Trophoblast cell (in vitro differentiated cells and primary cell): ENCODE data around the gene NPBWR2.

Experiments
- DNase-seq, 2 donors: peaks; one replicate each; pipeline ENCODE4 v3.0.0-alpha.2; 2016
- H2AFZ ChIP-seq: 2 replicates; pipeline ENCODE4 v1.6.1; 2013; ENCODE audit warnings: low read length, moderate library complexity, mild to moderate bottlenecking; ENCODE audit not compliant: insufficient read depth, poor library complexity
- H2AK5ac ChIP-seq: 2 replicates; pipeline ENCODE4 v1.6.1; 2013; ENCODE audit warnings: mild to moderate bottlenecking, low read length
- H2BK120ac ChIP-seq: 2 replicates; pipeline ENCODE4 v1.6.1; 2013; ENCODE audit warnings: low read length, mild to moderate bottlenecking, moderate library complexity; ENCODE audit not compliant: insufficient read depth, poor library complexity
- H2BK12ac ChIP-seq: 2 replicates; pipeline ENCODE4 v1.6.1; 2013; ENCODE audit warnings: mild to moderate bottlenecking, low read length, moderate library complexity
- H2BK5ac ChIP-seq: 2 replicates; pipeline ENCODE4 v1.6.1; 2013; ENCODE audit warnings: low read length, low read depth, moderate library complexity, mild to moderate bottlenecking; ENCODE audit not compliant: poor library complexity
- H3K14ac ChIP-seq: 2 replicates; pipeline ENCODE4 v1.6.1; 2013; ENCODE audit warnings: mild to moderate bottlenecking, low read length
- H3K18ac ChIP-seq: 2 replicates; pipeline ENCODE4 v1.6.1; 2013; ENCODE audit warnings: mild to moderate bottlenecking, low read length
- H3K23ac ChIP-seq: 2 replicates; pipeline ENCODE4 v1.6.1; 2013; ENCODE audit warnings: low read length
- H3K27ac ChIP-seq: 2 replicates; pipeline ENCODE4 v1.5.1; 2013; ENCODE audit warnings: low read depth, mild to moderate bottlenecking, inconsistent platforms, low read length, moderate library complexity
- H3K27me3 ChIP-seq: 2 replicates; pipeline ENCODE4 v1.6.1; 2013; ENCODE audit warnings: inconsistent platforms, mild to moderate bottlenecking, low read length, moderate library complexity; ENCODE audit not compliant: insufficient read depth
- H3K36me3 ChIP-seq, 2 experiments: 1 replicate in 1 of 2; 2 replicates in 1 of 2; pipeline ENCODE4 v1.6.1; 2013; ENCODE audit warnings: low read length in 2 of 2, mild to moderate bottlenecking in 2 of 2, moderate library complexity in 1 of 2; ENCODE audit not compliant: insufficient read depth in 2 of 2, control insufficient read depth in 1 of 2
- H3K4ac ChIP-seq: 2 replicates; pipeline ENCODE4 v1.6.1; 2013; ENCODE audit warnings: low read depth, mild to moderate bottlenecking, low read length, moderate library complexity
- H3K4me1 ChIP-seq, 2 experiments: 1 replicate in 1 of 2; 2 replicates in 1 of 2; pipeline ENCODE4 v1.6.1; 2013; ENCODE audit warnings: low read length in 2 of 2, mild to moderate bottlenecking in 2 of 2, moderate library complexity in 1 of 2; ENCODE audit not compliant: insufficient read depth in 2 of 2, control insufficient read depth in 1 of 2
- H3K4me2 ChIP-seq: 2 replicates; pipeline ENCODE4 v1.6.1; 2013; ENCODE audit warnings: inconsistent platforms, mild to moderate bottlenecking, low read length, moderate library complexity
- H3K4me3 ChIP-seq: 2 replicates; pipeline ENCODE4 v1.5.1; 2013; ENCODE audit warnings: mild to moderate bottlenecking, low read depth, low read length, inconsistent platforms
- H3K79me1 ChIP-seq: one replicate; pipeline ENCODE4 v1.6.1; 2013; ENCODE audit warnings: low read length
- H3K79me2 ChIP-seq: 2 replicates; pipeline ENCODE4 v1.6.1; 2013; ENCODE audit warnings: low read length, mild to moderate bottlenecking; ENCODE audit not compliant: control insufficient read depth, insufficient read depth, poor library complexity
- H3K9ac ChIP-seq: 2 replicates; pipeline ENCODE4 v1.6.1; 2013; ENCODE audit warnings: mild to moderate bottlenecking, low read length
- H3K9me3 ChIP-seq: 2 replicates; pipeline ENCODE4 v1.6.1; 2013; ENCODE audit warnings: low read depth, mild to moderate bottlenecking, control low read depth, inconsistent platforms, low read length; ENCODE audit not compliant: insufficient read depth
- H4K12ac ChIP-seq: 2 replicates; pipeline ENCODE4 v1.6.1; 2013; ENCODE audit warnings: low read depth, mild to moderate bottlenecking, low read length, moderate library complexity
- H4K8ac ChIP-seq: 2 replicates; pipeline ENCODE4 v1.6.1; 2013; ENCODE audit warnings: low read depth, mild to moderate bottlenecking, low read length, moderate library complexity
- H4K91ac ChIP-seq: one replicate; pipeline ENCODE4 v1.6.1; 2013; ENCODE audit warnings: low read depth, mild to moderate bottlenecking, low read length, moderate library complexity
- WGBS: extraction: QIAGEN DNeasy Blood & Tissue Kit; methylation state at CpG from one replicate; pipeline ENCODE4 v1.1.7; 2013; ENCODE audit warnings: missing lambda C conversion rate; ENCODE audit not compliant: insufficient read length, insufficient coverage; ENCODE audit errors: extremely low coverage; 5-methylcytosine and 5-hydroxymethylcytosine counted together

The NPBWR2 gene

GRCh38 chr20:64151633-64152530, 44.5 kb upstream of the NPBWR2 start:
- no peak overlapping the region for H3K14ac ChIP-seq
- H3K9ac ChIP-seq, result no peak overlapping the region
- H3K4me2 ChIP-seq, result no peak overlapping the region
- DNase-seq, result peak; percentile 15 to 26
- H3K27ac ChIP-seq, result no peak overlapping the region
- no CpG with 5 or more reads among the region's 24 CpGs for WGBS
- no peaks in the 10 kb centered on the region for H3K79me1 ChIP-seq
- no peak overlapping the region for H4K91ac ChIP-seq
- no peaks in the 10 kb centered on the region for H3K79me2 ChIP-seq
- H2BK12ac ChIP-seq, result no peak overlapping the region
- H3K9me3 ChIP-seq, result peaks cover 16% of the 10 kb centered on the region
- no peaks in the 10 kb centered on the region for H3K4me1 ChIP-seq
- no peak overlapping the region for H2AFZ ChIP-seq
- no peak overlapping the region for H3K4ac ChIP-seq
- no peak overlapping the region for H3K23ac ChIP-seq
- no peaks in the 10 kb centered on the region for H3K36me3 ChIP-seq
- no peak overlapping the region for H2BK5ac ChIP-seq
- H3K27me3 ChIP-seq, result no peaks in the 10 kb centered on the region
- H3K18ac ChIP-seq, result no peak overlapping the region
- H3K4me3 ChIP-seq, result no peak overlapping the region
- no peak overlapping the region for H4K12ac ChIP-seq
- no peak overlapping the region for H2AK5ac ChIP-seq
- no peak overlapping the region for H2BK120ac ChIP-seq
- H4K8ac ChIP-seq, result no peak overlapping the region

GRCh38 chr20:64150756-64151632, 43.6 kb upstream of the NPBWR2 start:
- no peak overlapping the region for H3K4me3 ChIP-seq
- H2AK5ac ChIP-seq, result no peak overlapping the region
- no peak for DNase-seq
- H3K9ac ChIP-seq, result no peak overlapping the region
- H4K8ac ChIP-seq, result no peak overlapping the region
- H2AFZ ChIP-seq, result no peak overlapping the region
- no peaks in the 10 kb centered on the region for H3K79me2 ChIP-seq
- no peak overlapping the region for H4K12ac ChIP-seq
- no peaks in the 10 kb centered on the region for H3K27me3 ChIP-seq
- H3K23ac ChIP-seq, result no peak overlapping the region
- no peaks in the 10 kb centered on the region for H3K79me1 ChIP-seq
- no peak overlapping the region for H3K27ac ChIP-seq
- no peak overlapping the region for H2BK120ac ChIP-seq
- no peak overlapping the region for H3K18ac ChIP-seq
- no CpG with 5 or more reads among the region's 13 CpGs for WGBS
- no peaks in the 10 kb centered on the region for H3K4me1 ChIP-seq
- no peaks in the 10 kb centered on the region for H3K36me3 ChIP-seq
- H3K4me2 ChIP-seq, result no peak overlapping the region
- peaks cover 14% of the 10 kb centered on the region for H3K9me3 ChIP-seq
- no peak overlapping the region for H2BK5ac ChIP-seq
- no peak overlapping the region for H3K14ac ChIP-seq
- no peak overlapping the region for H3K4ac ChIP-seq
- no peak overlapping the region for H2BK12ac ChIP-seq
- H4K91ac ChIP-seq, result no peak overlapping the region

- H3K14ac ChIP-seq, result no peak overlapping the region
- H3K36me3 ChIP-seq, result no peaks in the 10 kb centered on the region
- no peak overlapping the region for H3K18ac ChIP-seq
- no peaks in the 10 kb centered on the region for H3K27me3 ChIP-seq
- H3K79me2 ChIP-seq, result no peaks in the 10 kb centered on the region
- no peak overlapping the region for H3K27ac ChIP-seq
- no peak overlapping the region for H2AK5ac ChIP-seq
- no peaks in the 10 kb centered on the region for H3K79me1 ChIP-seq
- H3K4me2 ChIP-seq, result no peak overlapping the region
- peak overlapping the region; percentile 6 for H3K23ac ChIP-seq
- no peak overlapping the region for H4K12ac ChIP-seq
- no peak overlapping the region for H2BK120ac ChIP-seq
- H4K91ac ChIP-seq, result no peak overlapping the region
- H3K4me3 ChIP-seq, result peak overlapping the region; percentile 50
- H2BK12ac ChIP-seq, result no peak overlapping the region
- H2BK5ac ChIP-seq, result no peak overlapping the region
- no peaks in the 10 kb centered on the region for H3K4me1 ChIP-seq
- H4K8ac ChIP-seq, result no peak overlapping the region
- no peak overlapping the region for H2AFZ ChIP-seq
- peaks cover 24% of the 10 kb centered on the region for H3K9me3 ChIP-seq
- no peak overlapping the region for H3K4ac ChIP-seq
- WGBS, result no CpG with 5 or more reads among the region's 26 CpGs
- DNase-seq, result no peak
- no peak overlapping the region for H3K9ac ChIP-seq
Observed at GRCh38 chr20:64149809-64150560, 42.6 kb upstream of the NPBWR2 start.

GRCh38 chr20:64149141-64149540, 41.8 kb upstream of the NPBWR2 start:
- H3K27ac ChIP-seq, result no peak overlapping the region
- no peak overlapping the region for H3K4me3 ChIP-seq
- H3K27me3 ChIP-seq, result no peaks in the 10 kb centered on the region
- no peak for DNase-seq
- H3K4me2 ChIP-seq, result no peak overlapping the region
- H2AFZ ChIP-seq, result no peak overlapping the region
- no peak overlapping the region for H2BK5ac ChIP-seq
- no peak overlapping the region for H3K14ac ChIP-seq
- no peaks in the 10 kb centered on the region for H3K79me1 ChIP-seq
- H3K23ac ChIP-seq, result no peak overlapping the region
- no peak overlapping the region for H4K91ac ChIP-seq
- no peak overlapping the region for H3K9ac ChIP-seq
- WGBS, result no CpG with 5 or more reads among the region's 7 CpGs
- peaks cover 25% of the 10 kb centered on the region for H3K9me3 ChIP-seq
- no peak overlapping the region for H2BK120ac ChIP-seq
- no peaks in the 10 kb centered on the region for H3K36me3 ChIP-seq
- no peaks in the 10 kb centered on the region for H3K79me2 ChIP-seq
- H3K4me1 ChIP-seq, result no peaks in the 10 kb centered on the region
- no peak overlapping the region for H3K18ac ChIP-seq
- no peak overlapping the region for H2BK12ac ChIP-seq
- H4K12ac ChIP-seq, result no peak overlapping the region
- H2AK5ac ChIP-seq, result no peak overlapping the region
- H4K8ac ChIP-seq, result no peak overlapping the region
- H3K4ac ChIP-seq, result no peak overlapping the region
